ENCODE data around the gene SYT7.

Gene SYT7

GRCh38 chr11:61552108-61552635 lies 28.7 kb downstream of the SYT7 start:
- no peak for DNase-seq

- no peak for DNase-seq
These were observed 29.2 kb downstream of the SYT7 start for GRCh38 chr11:61551634-61552033.

GRCh38 chr11:61550665-61551227 lies 30.1 kb downstream of the SYT7 start:
- DNase-seq, result no peak

- no peak for DNase-seq
These were observed 31.0 kb downstream of the SYT7 start for GRCh38 chr11:61549662-61550568.

- no peak for DNase-seq
These were observed 31.7 kb downstream of the SYT7 start for GRCh38 chr11:61549177-61549576.

GRCh38 chr11:61547246-61547645 lies 33.6 kb downstream of the SYT7 start:
- DNase-seq, result no peak

- no peak for DNase-seq
These were observed 34.2 kb downstream of the SYT7 start for GRCh38 chr11:61546663-61547062.

GRCh38 chr11:61545921-61546320 lies 35.0 kb downstream of the SYT7 start:
- no peak for DNase-seq

GRCh38 chr11:61545341-61545740 lies 35.5 kb downstream of the SYT7 start:
- no peak for DNase-seq

- DNase-seq, result no peak
These were observed 36.4 kb downstream of the SYT7 start for GRCh38 chr11:61544466-61544865.

GRCh38 chr11:61543606-61544306 lies 37.1 kb downstream of the SYT7 start:
- DNase-seq, result no peak

GRCh38 chr11:61542705-61543104 lies 38.2 kb downstream of the SYT7 start:
- no peak for DNase-seq

- DNase-seq, result no peak
These were observed 38.8 kb downstream of the SYT7 start for GRCh38 chr11:61542024-61542461.

GRCh38 chr11:61541598-61541997 lies 39.3 kb downstream of the SYT7 start:
- DNase-seq, result no peak

GRCh38 chr11:61540528-61540927 lies 40.3 kb downstream of the SYT7 start:
- DNase-seq, result no peak

GRCh38 chr11:61539831-61540357 lies 41.0 kb downstream of the SYT7 start:
- DNase-seq, result no peak

- DNase-seq, result no peak
These were observed 41.9 kb downstream of the SYT7 start for GRCh38 chr11:61539006-61539405.

GRCh38 chr11:61538636-61538961 lies 42.3 kb downstream of the SYT7 start:
- DNase-seq, result no peak

GRCh38 chr11:61537326-61537725 lies 43.5 kb downstream of the SYT7 start:
- DNase-seq, result no peak

GRCh38 chr11:61536676-61537270 lies 44.1 kb downstream of the SYT7 start:
- no peak for DNase-seq

- no peak for DNase-seq
These were observed 44.7 kb downstream of the SYT7 start for GRCh38 chr11:61535998-61536675.

All from NCI-H1436 treated with DMSO at 0.1 percent for 48 hours (cell line).